SK-N-MC (cell line): ENCODE data around the gene CNOT6.

Experiments used
- DNase-seq: peaks from one replicate; pipeline ENCODE4 v3.0.0-alpha.2; 2011; ENCODE audit warnings: low read depth, low spot score
- H3K27ac ChIP-seq: fragments of 200-600 bp; sonication (generic); 2 replicates; pipeline ENCODE4 v1.5.1; 2016; ENCODE audit warnings: mixed run types
- H3K36me3 ChIP-seq: fragments of 200-600 bp; sonication (generic); 2 replicates; pipeline ENCODE4 v1.6.1; 2017; ENCODE audit warnings: antibody characterized with exemption, low read length, mixed read lengths; ENCODE audit not compliant: insufficient read depth
- H3K4me3 ChIP-seq: fragments of 200-600 bp; sonication (generic); 2 replicates; pipeline ENCODE4 v1.5.1; 2016
- H3K9ac ChIP-seq: fragments of 200-600 bp; sonication (generic); 2 replicates; pipeline ENCODE4 v1.8.0; 2017; ENCODE audit warnings: mixed run types, mixed read lengths; ENCODE audit not compliant: insufficient read length
- H3K9me3 ChIP-seq: fragments of 200-600 bp; sonication (generic); 2 replicates; pipeline ENCODE4 v1.6.1; 2017; ENCODE audit warnings: low read depth, mild to moderate bottlenecking, antibody characterized with exemption, low read length, moderate library complexity, mixed read lengths
- EZH2 ChIP-seq: fragments of 200-600 bp; sonication (generic); IDR thresholded peaks from one replicate; pipeline ENCODE4 v1.6.1; 2017; ENCODE audit warnings: antibody characterized with exemption
- FOXP2 ChIP-seq: optimal IDR thresholded peaks from 2 replicates; pipeline ENCODE3; 2011; ENCODE audit warnings: mild to moderate bottlenecking, moderate library complexity; ENCODE audit not compliant: insufficient read depth; ENCODE audit errors: extremely low read length, control extremely low read depth
- POLR2AphosphoS5 ChIP-seq: IDR thresholded peaks from 2 replicates; pipeline ENCODE4 v1.6.1; 2012; ENCODE audit warnings: mild to moderate bottlenecking, low read depth, low read length, borderline replicate concordance

CNOT6 gene

DNA sequence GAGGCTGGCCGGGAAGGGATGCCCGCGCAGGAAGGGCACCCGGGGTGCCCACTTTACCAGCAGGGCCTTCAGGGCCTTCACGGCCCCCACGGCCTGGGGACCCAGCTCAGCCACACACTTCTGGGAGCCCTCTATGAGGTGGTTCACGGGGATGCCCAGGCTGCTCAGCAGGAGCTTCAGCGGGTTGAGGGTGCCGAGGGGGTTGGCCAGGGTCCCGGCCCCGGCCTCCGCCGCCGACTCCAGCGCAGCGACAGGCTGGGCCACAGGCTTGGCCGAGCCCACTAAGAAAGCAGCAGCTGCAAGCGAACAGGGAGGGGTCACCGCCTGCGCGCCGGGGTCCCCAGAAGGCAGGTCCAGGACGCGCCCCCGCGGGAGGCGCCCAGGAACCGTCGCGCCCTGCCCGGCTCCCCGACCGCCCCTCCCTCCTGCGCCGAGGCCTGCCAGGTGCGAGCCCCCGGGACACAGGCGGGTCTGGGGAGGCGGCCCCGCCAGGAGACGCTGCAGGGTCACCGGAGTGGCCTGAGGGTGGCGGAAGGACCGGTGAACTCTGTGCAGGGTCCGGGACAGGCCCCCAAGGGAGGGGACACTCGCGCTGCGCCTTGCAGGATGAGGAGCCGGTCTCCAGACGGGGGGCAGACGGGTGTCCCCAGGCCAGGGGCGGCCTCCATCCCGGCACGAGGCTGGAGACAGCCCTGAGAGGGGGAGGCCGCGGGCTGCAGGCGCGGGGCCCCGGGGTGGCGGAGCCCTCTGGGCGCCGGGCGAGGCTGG is 96.5 kb downstream of the CNOT6 start:
- no peak overlapping the region for H3K4me3 ChIP-seq
- TF ChIP-seq FOXP2 (no peak), POLR2AphosphoS5 (no peak), EZH2 (no peak)

DNA sequence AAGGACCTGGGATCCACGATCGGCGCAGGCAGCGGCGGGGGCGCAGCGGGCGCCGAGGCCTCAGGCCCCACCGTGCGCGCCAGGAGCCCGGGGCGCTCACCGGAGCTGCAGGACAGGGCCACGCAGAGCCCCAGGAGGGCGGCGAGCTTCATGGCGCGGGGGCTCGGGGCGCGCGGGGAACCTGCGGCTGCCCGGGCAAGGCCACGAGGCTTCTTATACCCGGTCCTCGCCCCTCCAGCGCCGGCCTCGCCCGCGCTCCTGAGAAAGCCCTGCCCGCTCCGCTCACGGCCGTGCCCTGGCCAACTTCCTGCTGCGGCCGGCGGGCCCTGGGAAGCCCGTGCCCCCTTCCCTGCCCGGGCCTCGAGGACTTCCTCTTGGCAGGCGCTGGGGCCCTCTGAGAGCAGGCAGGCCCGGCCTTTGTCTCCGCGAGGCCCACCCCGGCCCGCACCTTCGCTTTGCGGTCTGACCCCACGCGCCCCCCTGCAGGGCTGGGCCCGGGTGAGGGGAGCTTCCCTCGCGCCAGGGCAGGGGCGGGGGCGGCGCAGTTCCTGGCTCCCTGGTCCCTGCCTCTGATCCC is 97.2 kb downstream of the CNOT6 start, which contains the start of gene SCGB3A1:
SCGB3A1 (minus strand) TSS at position 189 of the 577 bp plus-strand sequence; CDS start at position 152, 37 bp downstream.
- Histone ChIP-seq H3K36me3 (no peaks in the 10 kb centered on the region), H3K4me3 (no peak within 1 kb of the TSS), H3K9me3 (no peaks in the 10 kb centered on the region), H3K27ac (no peak within 1 kb of the TSS), H3K9ac (no peak within 1 kb of the TSS)
- TF ChIP-seq EZH2: no peak
- TF ChIP-seq FOXP2: no peak
- no peak for TF ChIP-seq POLR2AphosphoS5
- no peak for DNase-seq

More for the DNA sequence above, 96.5 kb downstream of the CNOT6 start:
- Histone ChIP-seq H3K27ac (no peak overlapping the region), H3K36me3 (no peaks in the 10 kb centered on the region), H3K9ac (no peak overlapping the region), H3K9me3 (no peaks in the 10 kb centered on the region)
- no peak for DNase-seq

DNA sequence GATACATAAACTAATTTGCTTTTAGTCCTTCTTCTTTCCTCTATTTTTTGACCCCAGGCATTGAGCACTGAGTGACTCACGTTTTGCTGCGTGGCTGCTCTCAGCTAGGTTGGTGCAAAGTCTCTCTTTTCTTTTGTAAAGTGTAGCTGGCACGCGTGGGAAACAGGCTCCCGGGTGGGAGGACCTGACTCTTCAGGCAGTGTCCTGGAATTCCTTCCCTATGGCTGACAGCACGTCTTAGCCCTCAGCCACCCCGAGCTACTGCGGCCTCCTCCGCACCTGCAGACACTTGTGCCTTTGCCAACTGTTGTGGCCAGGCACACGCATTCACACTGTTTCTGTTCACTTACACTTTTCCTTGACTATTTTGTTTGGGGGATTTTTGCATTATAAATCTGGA is 98.0 kb downstream of the CNOT6 start:
- Histone ChIP-seq H3K27ac (no peak overlapping the region), H3K9me3 (no peaks in the 10 kb centered on the region), H3K36me3 (no peaks in the 10 kb centered on the region), H3K4me3 (no peak overlapping the region), H3K9ac (no peak overlapping the region)
- TF ChIP-seq POLR2AphosphoS5 (no peak), EZH2 (no peak), FOXP2 (no peak)
- DNase-seq: no peak

DNA sequence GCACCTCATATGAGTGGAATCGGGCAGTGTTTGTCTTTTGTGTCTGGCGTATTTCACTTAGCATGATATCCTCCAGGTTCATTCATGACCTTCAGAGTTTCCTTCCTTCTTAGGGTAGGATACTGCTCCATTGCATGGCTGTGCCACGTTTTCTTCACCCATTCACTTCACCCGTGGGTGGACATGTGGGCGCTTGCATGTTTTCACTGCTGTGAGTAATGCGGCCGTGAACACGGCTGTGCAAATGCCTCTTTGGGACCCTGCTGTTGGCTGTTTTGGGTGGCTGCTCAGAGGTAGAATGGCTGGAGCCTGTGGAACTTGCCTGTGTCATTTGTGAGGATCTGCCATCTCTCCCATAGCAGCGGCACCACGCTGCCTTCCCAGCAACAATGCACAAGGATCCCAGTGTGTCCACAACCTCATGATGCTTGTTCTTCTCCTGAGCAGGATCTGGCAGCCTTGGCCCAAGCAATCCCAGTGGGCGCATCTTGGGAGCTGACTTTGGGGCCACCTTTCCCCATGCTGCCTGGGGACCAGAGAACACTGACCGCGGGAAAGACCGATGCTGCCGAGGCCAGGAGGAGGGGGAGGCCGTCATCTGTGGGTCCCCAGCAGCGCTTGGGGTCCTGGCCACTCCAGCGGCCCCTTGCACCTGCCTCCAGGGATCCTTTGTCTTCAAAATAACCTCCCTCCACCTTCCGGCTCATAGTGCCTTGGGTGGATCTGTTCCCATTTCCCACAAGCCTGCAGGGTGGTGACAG is 99.4 kb downstream of the CNOT6 start:
- Histone ChIP-seq H3K9ac (no peak overlapping the region), H3K27ac (no peak overlapping the region), H3K4me3 (no peak overlapping the region), H3K36me3 (no peaks in the 10 kb centered on the region), H3K9me3 (no peaks in the 10 kb centered on the region)
- TF ChIP-seq EZH2 (no peak), FOXP2 (no peak), POLR2AphosphoS5 (no peak)
- no peak for DNase-seq

DNA sequence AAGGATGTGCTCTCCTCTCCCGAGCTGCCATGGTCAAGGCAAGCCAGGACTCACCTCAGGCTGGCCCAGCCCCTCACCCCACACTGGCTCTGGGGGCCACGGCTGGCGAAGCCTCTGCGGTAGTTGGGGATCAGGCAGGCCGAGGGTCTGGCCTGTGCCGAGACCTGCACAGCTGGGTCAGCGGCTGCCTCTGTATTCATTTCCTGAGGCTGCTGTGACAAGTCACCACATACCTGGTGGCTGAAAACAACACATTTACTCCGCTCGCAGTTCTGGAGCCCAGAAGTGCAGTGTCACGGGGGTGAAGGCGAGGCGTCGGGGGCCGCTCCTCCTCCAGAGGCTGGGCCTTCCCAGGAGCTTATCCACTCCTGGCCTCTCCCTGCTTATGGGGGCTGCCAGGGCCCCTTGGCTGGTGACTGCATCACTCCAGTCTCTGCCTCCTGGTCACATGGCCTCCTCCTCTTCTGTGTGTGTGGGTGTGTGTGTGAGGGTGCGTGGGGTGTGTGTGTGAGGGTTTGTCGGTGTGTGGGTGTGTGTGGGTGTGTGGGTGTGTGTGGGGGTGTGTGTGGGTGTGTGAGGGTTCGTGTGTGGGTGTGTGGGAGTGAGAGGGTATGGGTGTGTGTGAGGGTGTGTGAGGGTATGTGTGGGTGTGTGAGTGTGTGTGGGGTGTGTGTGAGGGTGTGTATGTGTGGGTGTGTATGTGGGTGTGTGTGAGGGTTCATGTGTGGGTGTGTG is 100.3 kb downstream of the CNOT6 start:
- no peak overlapping the region for H3K27ac ChIP-seq

DNA sequence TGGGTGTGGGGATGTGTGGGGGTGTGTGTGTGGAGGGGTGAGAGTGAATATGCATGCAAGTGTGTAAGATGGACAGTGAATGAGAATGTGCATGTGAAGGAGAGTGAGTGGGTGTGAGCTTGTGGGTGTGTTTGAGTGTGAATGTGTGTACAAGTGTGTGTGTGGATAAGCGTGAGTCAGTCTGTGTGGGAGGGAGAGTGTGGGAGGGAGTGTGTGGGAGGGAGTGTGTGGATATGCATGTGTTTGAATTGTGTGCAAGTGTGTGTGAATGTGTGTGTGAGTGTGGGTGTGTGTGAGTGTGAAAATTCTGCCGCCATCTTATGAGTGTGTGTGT is 100.8 kb downstream of the CNOT6 start:
- Histone ChIP-seq H3K4me3 (no peak overlapping the region), H3K27ac (no peak overlapping the region), H3K36me3 (no peaks in the 10 kb centered on the region), H3K9ac (no peak overlapping the region), H3K9me3 (no peaks in the 10 kb centered on the region)
- no peak for DNase-seq
- TF ChIP-seq FOXP2 (no peak), POLR2AphosphoS5 (no peak), EZH2 (no peak)

More for the DNA sequence above, 100.3 kb downstream of the CNOT6 start:
- no peaks in the 10 kb centered on the region for H3K9me3 ChIP-seq
- no peak overlapping the region for H3K9ac ChIP-seq
- no peaks in the 10 kb centered on the region for H3K36me3 ChIP-seq
- no peak for DNase-seq
- H3K4me3 ChIP-seq: no peak overlapping the region
- TF ChIP-seq EZH2: no peak
- no peak for TF ChIP-seq FOXP2
- no peak for TF ChIP-seq POLR2AphosphoS5

DNA sequence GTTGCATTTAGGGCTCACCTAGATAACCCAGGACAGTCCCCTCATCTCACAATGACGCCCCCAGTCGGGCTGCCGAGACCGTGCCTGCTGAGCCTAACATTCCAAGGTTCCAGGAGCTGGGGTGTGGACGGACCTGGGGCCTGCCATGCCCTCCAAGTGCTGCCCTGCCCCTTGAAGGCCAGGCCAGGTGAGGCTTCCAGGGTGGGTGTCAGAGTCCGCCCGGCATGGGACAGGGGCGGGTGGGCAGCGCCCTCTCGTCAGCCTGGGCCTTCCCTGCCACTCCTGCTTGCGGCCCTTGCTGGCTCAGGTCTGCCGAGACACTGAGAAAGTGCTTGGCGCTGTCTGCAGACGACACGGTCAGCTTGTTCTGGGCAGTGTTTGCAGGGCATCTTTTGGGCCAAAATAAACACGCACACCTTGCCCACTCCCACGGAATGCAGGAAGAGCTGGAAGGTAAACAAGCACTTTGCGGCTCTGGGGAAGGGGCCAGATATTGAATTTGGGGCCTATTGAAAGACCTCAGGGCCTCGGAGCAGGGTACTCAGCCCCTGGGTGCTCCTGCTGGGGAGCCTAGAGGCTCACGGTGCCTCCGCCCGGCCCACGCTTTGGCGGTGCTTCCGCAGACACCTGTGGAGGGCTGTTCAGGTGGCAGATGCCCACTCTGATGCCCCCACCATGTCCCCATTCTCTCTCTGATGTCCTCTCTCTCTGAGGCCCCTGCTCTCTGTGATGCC is 101.4 kb downstream of the CNOT6 start:
- no peak for DNase-seq
- Histone ChIP-seq H3K9ac (no peak overlapping the region), H3K27ac (no peak overlapping the region), H3K4me3 (no peak overlapping the region), H3K9me3 (no peaks in the 10 kb centered on the region), H3K36me3 (no peaks in the 10 kb centered on the region)
- TF ChIP-seq FOXP2 (no peak), POLR2AphosphoS5 (no peak)
